ENCODE results near the gene PLIN1.

The PLIN1 gene

DNA sequence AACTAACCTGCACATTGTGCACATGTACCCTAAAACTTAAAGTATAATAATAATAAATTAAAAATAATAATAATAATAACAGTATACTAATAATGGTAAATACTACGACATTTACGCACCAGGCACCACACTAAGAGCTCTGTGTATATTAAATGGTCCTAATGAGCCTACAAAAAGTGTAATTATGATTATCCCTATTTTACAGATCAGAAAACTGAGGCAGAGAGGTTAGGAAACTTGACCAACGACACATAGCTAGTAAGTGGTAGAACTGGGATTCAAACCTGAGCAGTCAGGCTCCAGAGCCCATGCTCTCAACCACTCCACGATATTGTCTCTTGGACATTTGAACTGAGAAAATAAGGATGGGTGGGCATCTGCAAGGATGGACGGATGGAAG lies 38.9 kb downstream of the PLIN1 start:
- H3K79me2 ChIP-seq (ENCODE audit: insufficient read depth, low read length): no peaks in the 10 kb centered on the region
- H3K4me2 ChIP-seq (ENCODE audit: low read length): no peak overlapping the region
- no peak overlapping the region for H3K9ac ChIP-seq (ENCODE audit: low read length)
- TF ChIP-seq EZH2 (IDR thresholded peaks at IDR 0.05; ENCODE audit: borderline replicate concordance, low read length): no peak
- TF ChIP-seq, protein P1, sequence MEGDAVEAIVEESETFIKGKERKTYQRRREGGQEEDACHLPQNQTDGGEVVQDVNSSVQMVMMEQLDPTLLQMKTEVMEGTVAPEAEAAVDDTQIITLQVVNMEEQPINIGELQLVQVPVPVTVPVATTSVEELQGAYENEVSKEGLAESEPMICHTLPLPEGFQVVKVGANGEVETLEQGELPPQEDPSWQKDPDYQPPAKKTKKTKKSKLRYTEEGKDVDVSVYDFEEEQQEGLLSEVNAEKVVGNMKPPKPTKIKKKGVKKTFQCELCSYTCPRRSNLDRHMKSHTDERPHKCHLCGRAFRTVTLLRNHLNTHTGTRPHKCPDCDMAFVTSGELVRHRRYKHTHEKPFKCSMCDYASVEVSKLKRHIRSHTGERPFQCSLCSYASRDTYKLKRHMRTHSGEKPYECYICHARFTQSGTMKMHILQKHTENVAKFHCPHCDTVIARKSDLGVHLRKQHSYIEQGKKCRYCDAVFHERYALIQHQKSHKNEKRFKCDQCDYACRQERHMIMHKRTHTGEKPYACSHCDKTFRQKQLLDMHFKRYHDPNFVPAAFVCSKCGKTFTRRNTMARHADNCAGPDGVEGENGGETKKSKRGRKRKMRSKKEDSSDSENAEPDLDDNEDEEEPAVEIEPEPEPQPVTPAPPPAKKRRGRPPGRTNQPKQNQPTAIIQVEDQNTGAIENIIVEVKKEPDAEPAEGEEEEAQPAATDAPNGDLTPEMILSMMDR (IDR thresholded peaks at IDR 0.05; ENCODE audit: low read length): no peak
- H3K27me3 ChIP-seq (ENCODE audit: insufficient read depth, low read length): no peaks in the 10 kb centered on the region
- H3K9me3 ChIP-seq (ENCODE audit: low read length): no peaks in the 10 kb centered on the region
- no peaks in the 10 kb centered on the region for H3K36me3 ChIP-seq (ENCODE audit: insufficient read depth, low read length)
- H3K27ac ChIP-seq (ENCODE audit: low read depth, low read length, poor library complexity, severe bottlenecking): no peak overlapping the region
- H3K4me1 ChIP-seq (ENCODE audit: insufficient read depth, low read length, severe bottlenecking): no peaks in the 10 kb centered on the region
- no peak overlapping the region for H3K4me3 ChIP-seq (ENCODE audit: low read depth, low read length, poor library complexity, severe bottlenecking)
- no peak overlapping the region for H2AFZ ChIP-seq (ENCODE audit: low read length)
- H3F3A ChIP-seq (ENCODE audit: insufficient read depth, low read length): no peaks in the 10 kb centered on the region
- no peaks in the 10 kb centered on the region for H3K9me2 ChIP-seq (ENCODE audit: low read depth, low read length)
- no peaks in the 10 kb centered on the region for H4K20me1 ChIP-seq (ENCODE audit: insufficient read depth, low read length)

DNA sequence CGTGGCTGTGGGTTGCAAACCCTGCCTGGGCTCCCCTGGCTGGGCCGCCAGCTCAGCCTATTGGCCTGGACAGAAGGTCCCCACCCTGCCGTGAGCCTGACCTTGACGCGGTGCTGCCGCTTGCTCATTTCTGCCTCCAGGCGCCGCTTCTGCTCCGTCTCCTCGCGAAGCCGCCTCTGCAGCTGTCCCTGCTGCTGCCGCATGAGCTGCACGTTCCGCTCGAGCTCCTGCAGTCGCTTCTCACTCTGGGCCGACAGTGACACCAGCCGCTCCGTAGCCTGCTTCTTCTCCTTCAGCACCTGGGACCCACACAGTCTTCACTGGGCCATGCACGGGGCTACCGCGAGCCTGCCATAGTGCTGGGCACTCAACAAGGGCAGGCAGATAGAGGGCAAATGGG lies 45.6 kb downstream of the PLIN1 start:
- Histone ChIP-seq H3K4me3 (ENCODE audit: low read depth, low read length, poor library complexity, severe bottlenecking) (no peak overlapping the region), H3K9me2 (ENCODE audit: low read depth, low read length) (no peaks in the 10 kb centered on the region), H3F3A (ENCODE audit: insufficient read depth, low read length) (no peaks in the 10 kb centered on the region), H3K36me3 (ENCODE audit: insufficient read depth, low read length) (peaks cover 29% of the 10 kb centered on the region), H3K27ac (ENCODE audit: low read depth, low read length, poor library complexity, severe bottlenecking) (no peak overlapping the region), H3K4me1 (ENCODE audit: insufficient read depth, low read length, severe bottlenecking) (no peaks in the 10 kb centered on the region), H4K20me1 (ENCODE audit: insufficient read depth, low read length) (no peaks in the 10 kb centered on the region), H2AFZ (ENCODE audit: low read length) (no peak overlapping the region), H3K27me3 (ENCODE audit: insufficient read depth, low read length) (no peaks in the 10 kb centered on the region), H3K9ac (ENCODE audit: low read length) (no peak overlapping the region), H3K4me2 (ENCODE audit: low read length) (no peak overlapping the region), H3K79me2 (ENCODE audit: insufficient read depth, low read length) (no peaks in the 10 kb centered on the region), H3K9me3 (ENCODE audit: low read length) (0 out of 2 replicates have a peak, but pooled peaks cover 6% of the 10 kb centered on the region)
- no peak for TF ChIP-seq EZH2 (IDR thresholded peaks at IDR 0.05; ENCODE audit: borderline replicate concordance, low read length)
- TF ChIP-seq, protein P1 (IDR thresholded peaks at IDR 0.05; ENCODE audit: low read length): no peak

DNA sequence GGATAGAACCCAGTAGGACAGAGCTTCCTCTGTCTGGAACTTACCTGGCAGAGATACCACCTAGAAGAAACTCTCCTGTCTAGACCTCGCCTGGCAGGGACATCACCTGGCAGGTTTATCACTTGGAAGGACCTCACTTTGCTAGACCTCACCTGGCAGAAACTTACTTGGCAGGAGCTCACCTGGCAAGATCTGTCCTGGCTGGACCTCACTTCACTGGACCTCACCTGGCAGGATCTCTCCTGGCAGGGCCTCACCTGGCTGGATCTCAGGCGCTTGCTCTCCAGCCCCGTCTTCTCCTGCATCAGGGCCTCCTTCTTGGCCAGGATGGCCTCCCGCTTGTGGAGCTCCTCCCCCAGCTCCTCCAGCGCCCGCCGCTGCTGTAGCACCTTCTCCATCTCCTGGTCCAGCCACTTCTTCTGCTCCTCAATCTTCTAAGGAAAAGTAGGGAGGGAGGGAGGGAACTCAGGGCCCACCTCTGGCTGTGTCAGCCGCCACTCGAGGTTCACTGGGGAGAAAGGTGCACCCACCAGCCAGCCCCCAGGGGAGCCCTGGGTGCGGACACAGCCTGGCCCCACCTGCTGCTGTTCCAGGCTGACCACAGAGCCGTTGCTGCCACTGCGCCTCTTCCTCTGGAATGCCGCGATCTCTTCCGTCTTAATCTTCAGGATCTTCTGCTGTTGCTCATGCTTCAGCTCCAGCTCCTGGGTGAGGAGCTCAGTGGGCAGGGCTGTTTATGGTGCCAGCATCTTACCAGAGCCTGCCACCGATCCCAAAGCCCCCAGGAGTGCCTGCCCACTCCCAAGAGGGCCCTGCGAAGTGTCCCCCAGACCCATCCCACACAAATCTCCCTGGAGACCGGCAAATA lies 46.4 kb downstream of the PLIN1 start:
- no peak for TF ChIP-seq EZH2 (IDR thresholded peaks at IDR 0.05; ENCODE audit: borderline replicate concordance, low read length)
- TF ChIP-seq, protein P1 (IDR thresholded peaks at IDR 0.05; ENCODE audit: low read length): no peak
- H3F3A ChIP-seq (ENCODE audit: insufficient read depth, low read length): no peaks in the 10 kb centered on the region
- H3K27ac ChIP-seq (ENCODE audit: low read depth, low read length, poor library complexity, severe bottlenecking): no peak overlapping the region
- no peak overlapping the region for H3K9ac ChIP-seq (ENCODE audit: low read length)
- H3K9me3 ChIP-seq (ENCODE audit: low read length): 0 out of 2 replicates have a peak, but pooled peaks cover 6% of the 10 kb centered on the region
- H4K20me1 ChIP-seq (ENCODE audit: insufficient read depth, low read length): no peaks in the 10 kb centered on the region
- no peaks in the 10 kb centered on the region for H3K9me2 ChIP-seq (ENCODE audit: low read depth, low read length)
- no peaks in the 10 kb centered on the region for H3K27me3 ChIP-seq (ENCODE audit: insufficient read depth, low read length)
- H3K4me3 ChIP-seq (ENCODE audit: low read depth, low read length, poor library complexity, severe bottlenecking): no peak overlapping the region
- H2AFZ ChIP-seq (ENCODE audit: low read length): no peak overlapping the region
- H3K4me2 ChIP-seq (ENCODE audit: low read length): no peak overlapping the region
- no peaks in the 10 kb centered on the region for H3K79me2 ChIP-seq (ENCODE audit: insufficient read depth, low read length)
- no peaks in the 10 kb centered on the region for H3K4me1 ChIP-seq (ENCODE audit: insufficient read depth, low read length, severe bottlenecking)
- peaks cover 37% of the 10 kb centered on the region for H3K36me3 ChIP-seq (ENCODE audit: insufficient read depth, low read length)
